WI38 (cell line): Measurements from ENCODE around the gene OGDHL.
"Not testable (repeated sequence)": the region's sequence is repeated elsewhere in the genome, so short reads cannot be mapped to it uniquely, and the experiment has no call there.

Experiments
- H3K4me3 ChIP-seq: 2 replicates; pipeline ENCODE4 v1.5.1; 2011; ENCODE audit warnings: low read depth, mild to moderate bottlenecking, control low read depth, low read length
- CTCF ChIP-seq: IDR thresholded peaks from 2 replicates; pipeline ENCODE4 v1.5.1; 2012; ENCODE audit warnings: low read depth, mild to moderate bottlenecking, control low read depth, low read length

The OGDHL gene

DNA sequence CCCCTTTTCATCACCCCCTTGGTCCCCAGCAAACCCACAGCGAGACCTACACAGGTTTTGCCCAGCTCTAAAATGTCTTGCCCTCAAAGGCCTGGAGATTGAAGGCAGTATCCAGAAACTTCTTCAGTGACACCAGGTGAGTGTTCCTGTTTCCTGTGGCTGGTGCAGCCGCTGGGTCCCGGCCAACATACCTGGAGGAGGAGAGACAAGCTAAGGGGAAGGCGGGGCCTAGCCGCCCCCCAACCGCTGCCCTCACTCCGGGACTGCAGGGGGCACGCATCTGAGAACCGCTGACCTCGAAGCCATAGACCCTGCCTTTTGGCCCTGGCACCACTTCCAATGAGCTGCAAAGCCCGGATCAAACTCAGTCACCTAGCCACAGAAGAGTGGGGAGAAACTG, 27.0 kb downstream of the OGDHL start:
- no peak overlapping the region for H3K4me3 ChIP-seq
- no peak for TF ChIP-seq CTCF

- TF ChIP-seq CTCF, result no peak
- H3K4me3 ChIP-seq, result no peak overlapping the region
Measured at GRCh38 chr10:49734676-49735075, 27.4 kb downstream of the OGDHL start.

- TF ChIP-seq CTCF, result no peak
- no peak overlapping the region for H3K4me3 ChIP-seq
Measured at GRCh38 chr10:49733866-49734265, 28.3 kb downstream of the OGDHL start.

GRCh38 chr10:49726593-49726992, 35.5 kb downstream of the OGDHL start:
- TF ChIP-seq CTCF, result no peak

GRCh38 chr10:49715157-49715556, 47.0 kb downstream of the OGDHL start:
- not testable (repeated sequence) for H3K4me3 ChIP-seq

More at GRCh38 chr10:49726593-49726992, 35.5 kb downstream of the OGDHL start:
- no peak overlapping the region for H3K4me3 ChIP-seq

DNA sequence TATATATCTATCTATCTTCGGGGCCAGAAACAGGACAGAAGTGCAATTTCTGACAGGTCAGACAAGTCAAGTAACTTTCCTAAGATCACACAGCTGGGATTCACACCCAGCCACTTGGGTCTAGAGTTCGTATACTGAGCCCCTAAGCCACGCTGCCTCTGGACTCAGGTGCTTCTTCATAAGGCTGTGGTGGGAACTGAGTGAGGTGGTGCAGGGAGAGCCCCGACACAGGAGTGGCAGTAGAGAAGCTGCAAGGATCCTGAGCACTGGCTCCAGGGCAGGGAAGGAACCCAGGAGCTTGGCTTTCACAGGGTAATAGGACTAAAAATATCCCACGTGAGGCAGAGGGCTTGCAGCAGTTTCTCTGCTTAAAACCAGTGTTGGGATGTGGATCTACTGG, 48.9 kb downstream of the OGDHL start:
- no peak for TF ChIP-seq CTCF

DNA sequence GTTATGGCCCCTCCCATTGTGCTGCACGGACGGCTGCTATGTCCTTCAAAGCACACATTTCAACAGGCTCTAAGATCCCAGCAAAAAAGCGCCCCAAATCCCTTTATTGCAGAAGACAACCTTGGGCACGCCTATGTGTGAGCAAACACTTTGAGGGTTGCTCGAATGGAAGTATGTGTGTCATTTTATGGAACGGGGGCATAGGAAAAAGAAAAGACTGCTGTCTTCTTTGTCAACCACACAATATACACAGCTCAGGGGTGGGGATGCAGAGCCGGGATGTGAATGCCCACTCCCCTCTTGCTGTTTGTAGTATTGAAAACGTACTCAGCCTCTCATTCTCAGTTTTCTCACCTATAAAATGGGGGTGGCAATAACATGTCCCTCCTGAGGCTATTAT, 50.6 kb downstream of the OGDHL start:
- TF ChIP-seq CTCF, result no peak
- H3K4me3 ChIP-seq, result no peak overlapping the region

More for the DNA sequence above, 48.9 kb downstream of the OGDHL start:
- H3K4me3 ChIP-seq, result no peak overlapping the region

GRCh38 chr10:49710966-49711365, 51.2 kb downstream of the OGDHL start:
- no peak overlapping the region for H3K4me3 ChIP-seq
- TF ChIP-seq CTCF, result no peak
